Retina (tissue), 1 donor: ENCODE data around the gene SLC32A1.
A peak's percentile ranks its signal among the peaks of the same experiment; 100 is the strongest.

Experiments used
- DNase-seq: peaks from one replicate; pipeline ENCODE4 v3.0.0-alpha.2; 2016

The SLC32A1 gene, protein sequence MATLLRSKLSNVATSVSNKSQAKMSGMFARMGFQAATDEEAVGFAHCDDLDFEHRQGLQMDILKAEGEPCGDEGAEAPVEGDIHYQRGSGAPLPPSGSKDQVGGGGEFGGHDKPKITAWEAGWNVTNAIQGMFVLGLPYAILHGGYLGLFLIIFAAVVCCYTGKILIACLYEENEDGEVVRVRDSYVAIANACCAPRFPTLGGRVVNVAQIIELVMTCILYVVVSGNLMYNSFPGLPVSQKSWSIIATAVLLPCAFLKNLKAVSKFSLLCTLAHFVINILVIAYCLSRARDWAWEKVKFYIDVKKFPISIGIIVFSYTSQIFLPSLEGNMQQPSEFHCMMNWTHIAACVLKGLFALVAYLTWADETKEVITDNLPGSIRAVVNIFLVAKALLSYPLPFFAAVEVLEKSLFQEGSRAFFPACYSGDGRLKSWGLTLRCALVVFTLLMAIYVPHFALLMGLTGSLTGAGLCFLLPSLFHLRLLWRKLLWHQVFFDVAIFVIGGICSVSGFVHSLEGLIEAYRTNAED

DNA sequence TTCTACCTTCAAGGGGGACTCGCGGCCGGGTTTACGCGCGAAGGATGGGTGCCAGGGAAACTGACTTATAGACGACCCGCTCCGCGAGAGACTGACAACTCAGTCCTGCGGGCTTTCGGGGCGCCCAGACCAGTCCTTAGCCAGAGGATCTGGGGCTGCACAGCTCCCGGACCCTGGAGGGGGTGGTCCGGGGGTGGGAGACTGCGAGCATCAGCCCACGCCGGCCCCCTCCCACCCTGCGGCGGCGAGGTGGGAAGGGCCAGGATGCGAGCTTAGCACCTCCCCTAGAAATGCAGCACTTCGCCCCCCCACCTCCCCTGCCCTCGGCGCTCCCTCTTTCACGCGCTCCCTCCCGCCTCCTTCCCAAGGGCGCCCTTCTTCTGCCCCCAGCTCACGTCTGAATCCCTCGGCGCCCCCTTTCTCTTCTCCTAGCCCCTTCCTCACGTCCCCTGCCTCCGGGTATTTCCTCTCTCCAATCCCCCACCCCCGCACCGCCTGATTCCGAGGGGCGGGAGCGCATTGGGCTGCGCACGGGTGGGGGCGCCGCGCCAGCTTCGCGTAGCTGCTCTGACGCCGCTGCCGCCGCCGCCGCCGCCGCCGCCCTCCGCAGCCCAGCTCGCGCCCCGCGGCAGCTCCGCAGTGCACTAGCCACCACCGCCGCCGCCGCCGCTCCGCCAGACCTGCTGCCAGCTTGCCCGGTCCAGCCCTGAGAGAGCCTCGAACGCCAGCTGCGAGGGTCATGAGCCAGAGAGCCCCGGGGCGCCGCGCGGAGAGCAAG, at the start of gene SLC32A1:
TSS of gene SLC32A1 (plus strand) at position 639 of the 778 bp plus-strand sequence. CDS start 239 bp downstream, outside the sequence.
- peak; percentile 75 for DNase-seq

DNA sequence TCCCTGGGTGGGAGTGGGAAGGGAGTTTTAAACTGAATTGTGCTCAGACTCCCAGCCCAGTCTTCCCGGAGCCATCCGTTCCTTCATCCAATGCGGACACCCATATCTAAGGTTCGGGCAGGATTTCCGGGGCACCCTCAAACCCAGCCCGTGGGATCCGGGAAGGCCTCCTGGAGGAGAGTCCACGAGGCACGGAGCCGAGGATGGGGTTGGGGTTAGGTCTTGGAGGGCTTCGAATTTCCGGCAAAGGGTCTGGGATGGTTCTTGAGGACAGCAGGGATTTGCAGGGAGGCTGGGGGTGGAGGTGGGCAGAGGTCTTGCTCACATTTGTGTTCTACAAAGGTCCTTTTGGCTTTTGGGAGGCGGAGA, 49.5 kb upstream of the SLC32A1 start:
- DNase-seq = no peak

DNA sequence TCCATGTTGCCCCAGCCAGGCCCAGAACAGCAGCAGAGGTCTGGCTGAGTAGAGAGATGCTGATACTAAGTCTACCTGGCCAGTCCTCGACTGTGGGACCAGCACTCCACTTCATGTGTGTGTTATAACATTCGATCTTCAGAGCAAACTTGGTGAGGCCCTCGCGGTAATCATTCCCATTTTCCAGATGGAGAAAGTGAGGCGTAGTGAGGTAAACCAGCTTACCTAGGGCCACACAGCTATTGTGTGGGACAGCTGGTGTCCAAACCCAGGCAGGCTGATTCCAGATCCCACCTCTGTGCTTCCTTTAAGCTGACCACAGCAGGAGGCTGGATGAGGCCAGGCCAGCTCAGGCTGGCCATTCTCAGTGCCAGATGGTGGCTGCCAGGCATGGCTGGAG, 47.7 kb upstream of the SLC32A1 start:
- no peak for DNase-seq

DNA sequence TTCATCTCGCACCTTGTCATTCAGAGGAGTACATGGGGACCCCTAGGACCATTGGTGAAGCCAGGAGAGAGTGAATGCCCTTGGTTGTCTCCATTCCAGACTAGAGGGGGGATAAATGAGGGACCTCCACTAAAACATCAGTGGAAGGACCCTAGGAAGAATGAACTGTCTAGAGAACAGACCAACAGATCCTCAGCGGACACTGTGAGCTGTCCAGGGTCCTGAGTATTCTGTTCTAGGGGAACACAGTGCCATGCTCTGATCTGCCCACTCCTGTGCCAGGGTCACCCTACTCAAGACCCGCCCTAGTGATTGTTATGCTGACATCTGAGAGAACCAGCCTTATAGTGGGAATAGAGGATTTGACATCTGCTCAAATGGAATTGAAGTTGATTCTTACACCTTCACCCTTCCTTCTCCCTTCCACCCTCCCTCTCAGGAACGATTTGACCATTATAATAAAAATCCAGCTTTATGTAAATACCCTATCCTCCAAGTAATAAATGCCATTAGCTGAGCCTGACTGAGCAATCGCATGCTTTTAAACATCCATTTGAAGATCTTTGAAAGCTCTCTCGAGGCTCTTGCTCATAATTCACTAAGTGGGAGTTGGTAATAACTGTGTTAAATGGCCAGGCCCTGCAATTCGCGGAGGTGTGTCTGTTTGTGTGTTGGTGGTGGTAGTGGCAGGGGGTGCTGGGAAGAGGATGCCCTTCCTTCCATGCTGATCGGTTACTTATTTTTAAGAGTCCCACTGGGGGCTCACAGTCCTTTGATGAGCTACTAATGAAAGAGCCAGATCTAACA, 43.6 kb upstream of the SLC32A1 start:
- DNase-seq = peak; percentile 41

DNA sequence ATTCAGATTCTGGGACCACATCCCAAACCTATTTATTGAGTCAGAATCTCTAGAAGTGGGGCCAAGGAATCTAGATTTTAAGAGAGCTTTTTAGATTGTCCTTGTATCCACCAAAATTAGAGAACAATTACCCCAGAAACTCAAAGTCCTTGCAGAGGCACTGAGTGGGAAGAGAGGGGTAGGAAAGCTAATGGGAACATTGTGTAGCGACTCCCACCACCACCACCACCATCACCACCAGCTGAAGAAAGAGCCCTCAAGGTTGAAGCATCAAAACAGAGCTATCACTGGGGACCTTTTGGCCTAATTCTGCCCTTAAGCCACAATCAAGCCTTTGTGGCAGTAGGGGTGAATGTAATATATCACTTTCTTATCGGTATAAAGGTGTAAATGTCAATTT, 39.0 kb upstream of the SLC32A1 start:
- no peak for DNase-seq

DNA sequence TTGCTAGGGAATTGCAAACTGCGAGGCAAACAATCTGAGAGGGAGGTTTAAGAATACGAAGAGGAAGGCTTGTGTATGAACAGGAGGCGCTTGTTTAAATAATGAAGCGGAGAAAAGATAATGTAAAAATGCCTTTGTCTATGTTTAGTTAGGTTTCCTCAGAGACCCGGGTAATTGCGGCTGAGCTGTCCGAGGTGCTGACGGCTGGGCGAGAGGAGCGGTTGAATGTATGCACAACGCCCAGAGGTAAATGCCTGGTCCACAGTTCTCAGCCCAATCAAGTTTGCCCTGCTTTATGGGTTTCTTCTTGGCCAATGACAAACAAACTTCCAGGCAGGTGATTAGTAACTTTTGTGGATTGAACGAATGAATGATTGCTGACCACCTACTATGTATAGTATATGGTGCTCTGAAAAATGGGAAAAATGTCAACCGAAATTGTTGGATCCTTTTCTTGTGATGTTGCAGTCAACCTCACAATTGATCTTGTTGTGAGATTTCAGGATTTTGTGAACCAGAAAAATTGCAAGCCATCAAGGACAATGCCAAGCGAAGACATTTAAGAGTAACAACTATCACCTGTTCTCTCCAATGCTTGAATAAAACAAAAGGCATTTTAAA, 38.3 kb upstream of the SLC32A1 start:
- peak; percentile 49 for DNase-seq

DNA sequence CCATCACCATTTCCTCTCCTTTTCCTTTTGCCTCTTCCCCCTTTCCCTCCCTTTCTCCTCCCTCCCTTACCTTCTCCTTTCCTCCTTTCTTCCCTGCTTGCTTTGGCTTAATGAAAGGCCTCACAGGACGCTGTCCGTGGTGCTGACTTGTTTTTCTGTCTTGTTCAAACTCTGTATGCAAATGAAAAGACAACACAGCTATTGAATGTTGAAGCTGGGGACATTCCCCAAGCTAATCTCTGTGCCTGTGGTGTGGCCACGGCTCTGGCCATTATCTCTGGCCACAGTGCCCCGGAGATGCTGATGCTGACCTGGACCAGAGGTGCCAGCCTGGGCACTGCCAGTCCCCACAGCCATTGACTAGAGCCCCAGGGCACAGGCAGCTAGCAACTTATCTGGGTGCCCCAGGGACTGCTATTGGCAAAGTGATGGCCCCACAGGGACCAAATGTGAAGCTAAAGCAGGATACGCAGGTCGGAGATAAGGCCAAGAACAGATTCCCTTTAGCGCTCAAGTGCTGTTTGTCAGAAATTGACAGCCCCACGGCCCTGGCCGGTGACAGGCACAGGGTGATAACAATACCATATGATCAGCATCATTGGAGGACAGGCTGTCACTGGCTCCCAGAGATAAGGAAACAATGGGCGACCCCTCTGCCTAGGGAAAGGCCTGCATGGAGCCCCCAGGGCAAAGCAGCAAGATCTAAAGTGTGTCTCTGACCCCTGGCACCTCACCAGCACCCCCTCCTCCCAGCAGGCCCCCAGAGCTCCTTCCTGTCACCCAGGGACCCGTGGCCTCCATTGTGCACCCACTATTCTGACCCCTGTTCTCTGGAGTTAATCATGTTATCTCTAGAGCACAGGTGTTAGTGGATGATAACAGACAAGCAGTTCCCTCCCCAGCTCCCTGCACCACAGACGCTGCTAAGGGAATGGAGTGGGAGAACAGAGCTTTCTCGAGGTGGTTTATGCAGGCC, 31.6 kb upstream of the SLC32A1 start:
- DNase-seq = peak; percentile 55

DNA sequence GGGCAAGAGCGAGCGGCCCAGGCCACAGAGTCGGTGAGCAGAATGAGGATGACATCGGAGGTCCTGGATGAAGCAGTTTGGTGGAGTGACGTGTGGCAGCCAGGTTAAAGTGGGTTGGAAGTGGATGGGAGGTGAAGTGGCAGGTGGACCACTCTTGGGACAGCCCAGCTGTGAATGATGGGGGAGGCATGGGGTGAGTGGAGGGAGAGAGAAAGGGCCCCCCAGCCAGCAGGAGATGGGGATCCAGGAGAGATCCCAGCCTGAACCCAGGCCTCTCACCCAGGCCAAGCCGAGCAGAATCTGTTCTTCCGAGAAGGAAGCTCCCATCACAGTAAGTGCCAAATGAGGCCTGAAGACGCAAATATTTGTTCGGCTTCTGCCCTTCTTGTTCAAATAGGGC, 27.0 kb upstream of the SLC32A1 start:
- DNase-seq = no peak

DNA sequence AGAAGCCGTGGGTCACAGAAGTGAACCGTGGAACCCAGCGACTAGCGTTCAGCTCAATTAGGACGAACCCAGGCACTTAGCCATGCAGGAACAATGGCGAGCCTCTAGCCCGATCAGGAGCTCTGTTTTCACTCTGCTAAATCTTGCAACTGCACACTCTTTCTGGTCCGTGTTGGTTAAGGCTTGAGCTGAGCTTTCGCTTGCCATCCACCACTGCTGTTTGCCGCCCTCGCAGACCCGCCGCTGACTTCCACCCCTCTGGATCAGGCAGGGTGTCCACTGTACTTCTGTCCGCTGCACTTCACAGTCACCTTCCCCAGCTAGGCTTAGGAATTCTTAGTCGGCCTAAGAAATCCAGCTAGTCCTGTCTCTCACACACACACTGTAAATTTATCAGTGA, 25.7 kb upstream of the SLC32A1 start:
- no peak for DNase-seq

DNA sequence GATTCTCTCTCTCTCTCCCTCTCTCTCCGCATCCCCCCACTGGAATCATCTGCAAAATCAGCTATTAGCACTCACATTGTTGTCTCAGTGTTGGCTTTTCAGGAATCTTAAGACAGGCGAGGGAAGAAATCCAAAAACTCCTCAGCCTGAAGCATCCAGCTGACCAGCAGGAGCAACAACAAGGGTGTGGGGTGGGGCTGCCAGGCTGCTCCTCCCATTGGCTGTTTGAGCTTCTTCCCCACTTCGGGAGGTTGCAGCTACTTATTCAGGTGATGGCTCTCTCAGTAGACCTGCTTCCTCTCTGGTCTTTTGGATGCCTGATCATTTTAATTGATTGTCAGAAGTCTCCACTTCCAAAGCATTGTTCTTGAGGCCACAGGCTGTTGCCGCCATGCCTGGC, 24.1 kb upstream of the SLC32A1 start:
- DNase-seq = no peak

DNA sequence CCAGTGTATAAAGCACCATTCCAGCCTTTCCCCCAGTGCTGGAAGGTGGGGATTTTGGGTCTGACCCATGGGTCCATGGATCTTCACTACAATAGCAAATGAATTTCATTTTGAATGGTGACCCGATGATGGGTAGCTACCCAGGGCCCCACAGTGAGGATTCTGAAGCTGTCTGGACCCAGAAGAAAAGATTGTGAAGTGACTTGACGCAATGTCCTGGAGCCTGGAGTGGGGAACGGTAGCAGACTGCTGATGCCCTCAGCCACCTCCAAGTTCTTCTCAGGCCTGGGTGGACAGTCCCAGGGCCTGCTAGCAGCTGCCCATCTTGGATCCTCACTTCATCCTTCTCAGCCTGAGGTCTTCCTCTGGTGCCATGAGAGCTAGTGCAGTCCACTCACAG, 23.4 kb upstream of the SLC32A1 start:
- DNase-seq = no peak

DNA sequence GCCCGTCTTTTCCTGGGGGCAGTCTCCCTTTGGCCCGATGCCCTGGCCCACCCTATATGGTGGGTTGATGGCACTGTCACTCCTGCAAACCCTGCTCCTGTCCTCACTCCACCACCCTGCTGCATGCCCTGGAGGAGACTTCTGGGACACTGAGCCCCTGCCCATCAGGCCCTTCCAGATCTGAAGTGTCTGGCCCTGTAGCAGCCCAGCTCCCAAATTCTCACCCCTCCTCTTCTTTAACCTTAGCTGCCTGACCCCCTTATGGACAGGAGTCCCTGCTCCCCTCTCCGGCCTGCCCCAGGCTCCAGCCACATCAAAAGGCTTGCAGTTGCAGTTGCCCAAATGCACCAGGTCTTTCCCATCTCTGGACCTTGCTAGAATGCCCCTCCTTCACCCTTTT, 20.8 kb upstream of the SLC32A1 start:
- no peak for DNase-seq

DNA sequence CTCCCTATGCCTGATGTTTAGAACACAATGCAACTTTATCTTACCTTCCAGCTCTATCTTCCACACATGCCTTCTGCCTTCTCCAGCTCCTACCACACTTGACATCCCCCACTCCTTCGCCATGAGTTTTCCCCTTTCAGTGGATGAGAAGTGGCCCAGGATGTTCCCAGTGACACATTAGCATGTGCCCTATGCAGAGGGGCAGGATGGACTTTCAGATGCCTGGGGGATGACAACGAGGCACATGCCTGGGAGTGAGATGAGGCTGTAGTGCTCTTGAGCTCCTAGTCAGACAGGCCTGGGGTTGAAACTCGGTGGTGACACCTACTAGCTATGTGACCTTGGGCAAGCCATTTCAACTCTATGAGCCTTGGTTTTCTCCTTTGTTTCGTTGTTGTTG, 20.1 kb upstream of the SLC32A1 start:
- DNase-seq = no peak

DNA sequence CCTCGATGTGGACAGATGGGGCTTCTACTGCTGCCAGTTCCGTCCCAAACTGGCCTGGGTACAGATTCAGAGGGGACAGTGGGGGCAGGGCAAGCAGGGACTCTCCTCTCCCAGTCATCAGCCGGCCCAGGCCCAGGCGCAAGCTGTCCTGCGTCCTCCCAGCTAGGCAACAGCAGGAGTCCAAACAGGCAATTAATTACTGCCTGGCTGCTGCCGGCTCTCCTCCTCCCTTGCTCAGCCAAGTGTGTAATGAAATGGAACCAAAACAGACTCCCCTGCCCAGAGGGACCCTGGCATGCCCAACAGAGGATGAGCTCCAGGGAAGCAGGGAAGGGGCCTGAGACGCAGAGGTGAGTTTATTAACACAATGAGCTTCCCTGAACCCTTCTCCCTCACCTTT, 17.8 kb upstream of the SLC32A1 start:
- peak; percentile 86 for DNase-seq

DNA sequence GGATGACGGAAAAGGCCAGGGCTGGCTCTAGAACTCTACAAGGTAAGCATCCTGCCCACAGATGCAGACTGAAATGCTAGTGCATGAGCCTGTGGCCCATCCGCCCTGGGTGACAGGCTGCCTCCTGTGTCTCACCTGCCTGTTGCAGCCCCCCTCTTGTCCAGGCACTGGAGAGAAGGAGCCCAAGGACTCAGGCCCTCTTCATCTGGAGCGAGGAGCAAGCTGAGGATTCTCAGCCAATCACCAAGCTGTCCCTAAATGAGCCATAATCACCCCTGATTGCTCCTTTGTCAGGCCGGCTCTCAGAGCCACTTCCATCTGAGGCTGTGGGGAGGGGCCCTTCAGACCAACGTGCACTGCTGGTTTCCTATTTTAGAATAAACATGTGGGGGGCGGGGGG, 10.0 kb upstream of the SLC32A1 start:
- DNase-seq = no peak

DNA sequence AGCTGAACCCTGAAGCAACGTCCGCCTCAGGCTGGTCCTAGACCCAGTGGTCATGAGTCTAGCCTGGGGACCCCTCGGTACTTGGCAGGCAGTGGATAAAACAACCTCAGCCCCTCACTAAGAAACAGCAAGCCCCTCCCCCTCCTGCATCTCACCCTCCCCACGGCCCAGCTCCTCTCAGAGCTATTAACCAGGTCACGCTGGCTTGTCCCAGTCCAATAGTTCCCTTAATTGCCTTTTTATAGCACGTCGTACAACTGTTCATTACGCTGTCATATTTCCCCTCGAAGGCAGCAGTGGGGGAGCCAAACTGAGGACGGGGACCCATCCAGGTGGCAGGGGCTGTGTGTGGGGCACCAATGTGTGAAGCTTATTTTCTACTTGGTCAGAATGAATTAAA, 8.6 kb upstream of the SLC32A1 start:
- peak; percentile 40 for DNase-seq

DNA sequence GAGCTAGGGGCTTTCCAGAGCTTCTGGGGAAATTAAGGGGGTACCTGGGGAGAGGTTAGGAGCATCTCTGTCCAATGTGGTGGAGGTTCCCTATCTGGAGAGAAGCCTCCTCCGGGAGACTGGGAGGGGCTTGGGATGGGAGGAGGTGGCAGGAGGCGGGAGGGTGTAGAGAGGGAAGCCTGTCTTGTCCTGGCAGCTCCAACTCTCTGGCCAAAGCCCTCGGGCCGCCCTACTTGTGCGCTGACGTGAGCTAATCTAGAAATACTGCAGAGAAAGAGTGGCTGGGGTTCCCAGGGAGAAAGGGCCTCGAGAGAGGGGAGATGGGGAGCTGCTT, 1.6 kb upstream of the SLC32A1 start:
- DNase-seq = peak; percentile 70

DNA sequence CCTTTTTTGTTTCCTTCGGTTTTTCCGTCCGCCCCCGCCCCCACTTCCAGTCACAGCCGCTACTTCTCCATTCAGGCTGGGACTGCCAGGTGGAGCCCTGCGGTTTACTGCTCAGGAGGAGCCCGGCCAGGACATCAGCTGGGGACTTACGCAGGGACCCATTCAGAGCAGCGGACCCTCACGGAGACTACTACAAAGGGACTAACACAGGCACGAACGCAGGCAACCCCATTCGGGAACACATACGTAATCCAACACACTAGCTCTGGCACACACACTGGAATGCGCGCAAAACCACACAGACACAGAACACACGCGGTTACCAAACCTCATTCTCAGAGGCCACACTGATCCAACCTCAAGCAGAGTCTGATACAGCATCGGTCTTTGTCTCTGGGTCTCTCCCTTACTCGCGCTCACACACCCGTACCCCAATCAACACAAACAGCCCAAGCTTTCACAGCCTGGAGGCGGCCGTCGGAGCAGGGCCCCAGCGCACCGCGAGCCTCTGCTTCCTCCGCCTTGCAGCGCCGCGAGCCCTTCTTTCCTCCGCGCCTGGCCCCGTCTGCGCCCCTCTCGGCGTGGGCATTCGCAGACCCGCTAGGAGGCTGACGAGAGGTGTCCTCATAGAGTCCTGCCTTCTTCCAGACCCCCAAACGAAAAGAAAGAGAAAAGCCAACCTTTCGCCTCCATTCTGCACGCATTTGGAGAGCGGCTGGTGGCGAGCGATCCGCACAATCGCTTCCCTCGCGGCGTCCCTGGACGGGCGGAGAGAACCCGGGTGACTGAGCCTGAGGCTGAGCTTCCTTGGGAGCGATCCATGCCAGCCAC, 1.1 kb upstream of the SLC32A1 start:
- peak; percentile 77 for DNase-seq

DNA sequence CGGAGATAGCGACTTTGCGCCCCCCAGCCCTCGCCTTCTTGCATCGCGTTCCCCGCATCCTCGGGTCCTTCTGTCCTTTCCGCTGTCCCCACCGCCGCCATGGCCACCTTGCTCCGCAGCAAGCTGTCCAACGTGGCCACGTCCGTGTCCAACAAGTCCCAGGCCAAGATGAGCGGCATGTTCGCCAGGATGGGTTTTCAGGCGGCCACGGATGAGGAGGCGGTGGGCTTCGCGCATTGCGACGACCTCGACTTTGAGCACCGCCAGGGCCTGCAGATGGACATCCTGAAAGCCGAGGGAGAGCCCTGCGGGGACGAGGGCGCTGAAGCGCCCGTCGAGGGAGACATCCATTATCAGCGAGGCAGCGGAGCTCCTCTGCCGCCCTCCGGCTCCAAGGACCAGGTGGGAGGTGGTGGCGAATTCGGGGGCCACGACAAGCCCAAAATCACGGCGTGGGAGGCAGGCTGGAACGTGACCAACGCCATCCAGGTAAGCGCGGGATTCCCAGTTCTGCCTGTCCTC, 401 bp downstream of the SLC32A1 start:
- DNase-seq = peak; percentile 79

DNA sequence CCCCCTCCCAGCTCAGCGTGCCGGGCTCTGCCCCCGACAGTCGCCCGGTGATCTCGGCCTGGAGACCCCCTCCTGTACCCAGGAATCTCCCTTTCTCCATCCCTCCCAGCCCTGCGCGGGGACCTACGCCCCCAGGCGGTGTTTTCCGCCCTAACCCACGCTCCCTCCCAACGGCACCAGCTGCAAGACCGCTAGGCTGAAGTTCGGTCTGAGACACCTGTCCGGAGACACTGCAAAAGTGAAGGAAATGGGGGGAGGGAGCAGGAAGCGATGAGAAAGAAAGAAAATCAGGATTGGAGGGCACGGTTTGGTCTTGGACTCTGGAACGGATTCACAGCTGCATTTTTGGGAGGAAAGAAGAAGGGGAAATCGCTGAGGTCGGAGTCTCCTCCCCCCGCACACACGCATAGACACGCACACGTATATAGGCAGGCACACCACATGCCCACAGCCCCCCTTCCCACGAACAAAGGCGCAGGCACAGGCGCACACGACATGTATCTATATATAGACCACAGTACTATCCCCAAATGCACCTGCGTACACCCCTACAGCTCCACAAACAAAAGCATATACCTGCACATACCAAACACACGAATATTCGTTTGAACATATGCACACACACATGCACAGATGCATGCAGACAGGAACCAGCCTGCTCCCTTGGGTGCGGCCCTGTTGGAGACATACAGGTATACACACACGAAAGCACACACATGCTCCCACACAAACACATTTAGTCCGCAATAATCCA, 1.0 kb downstream of the SLC32A1 start:
- peak; percentile 51 for DNase-seq
